B cell (primary cell): Measurements from ENCODE around the gene DHRS7B. TPM values are rescaled to one million over a fixed set of nuclear protein-coding genes. Genes with fewer than 3 reads are reported as not detected.

Experiments
- ATAC-seq: fragments of 200-7000 bp; cut with Tn5 transposase; one replicate; pipeline ENCODE4 v1.10.0; 2021; ENCODE audit warnings: low read depth, mild to moderate bottlenecking, moderate number of reproducible peaks, moderate library complexity
- CTCF ChIA-PET: fragments of 350-600 bp; sonication (Branson Sonifier 250); formaldehyde crosslinking; loops from one replicate; lab custom pipeline; 2021; ENCODE audit warnings: antibody characterized with exemption, inconsistent platforms; lab: Charles Lee
- POLR2A ChIA-PET: fragments of 350-600 bp; sonication (Branson Sonifier 250); formaldehyde crosslinking; loops from one replicate; lab custom pipeline; 2021; ENCODE audit warnings: antibody characterized with exemption; lab: Charles Lee
- DNase-seq: peaks from one replicate; pipeline ENCODE4 v3.0.0; 2013
- H2AFZ ChIP-seq: 2 replicates; pipeline ENCODE4 v1.6.1; 2012; ENCODE audit warnings: mild to moderate bottlenecking, low read depth, low read length; ENCODE audit not compliant: insufficient read depth, poor library complexity, severe bottlenecking
- H3K27ac ChIP-seq, 2 donors: 1 replicate in 1 of 2; 2 replicates in 1 of 2; pipeline ENCODE4 v1.5.1; 2012 to 2013; ENCODE audit warnings: low read length in 2 of 2, mild to moderate bottlenecking in 2 of 2, moderate library complexity in 1 of 2
- H3K27me3 ChIP-seq, 4 experiments: fragments of 200-600 bp in 1 of 4; sonication (generic) in 1 of 4; replicated peaks in 1 of 4; 1 replicate in 2 of 4; 2 replicates in 2 of 4; pipeline versions ENCODE4 v1.6.1 to v1.7.0; 2013 to 2016; ENCODE audit warnings: low read length in 3 of 4, mild to moderate bottlenecking in 2 of 4, mixed read lengths in 1 of 4, moderate library complexity in 1 of 4; ENCODE audit not compliant: insufficient read depth in 4 of 4, control insufficient read depth in 3 of 4; ENCODE audit errors: control extremely low read depth in 1 of 4
- H3K36me3 ChIP-seq, 2 experiments: replicated peaks in 1 of 2; 1 replicate in 1 of 2; 2 replicates in 1 of 2; pipeline versions ENCODE4 v1.6.1 to v1.7.1; 2013; ENCODE audit warnings: low read length in 1 of 2; ENCODE audit not compliant: insufficient read depth in 2 of 2, control insufficient read depth in 1 of 2; ENCODE audit errors: control extremely low read depth in 1 of 2, extremely low read depth in 1 of 2
- H3K4me1 ChIP-seq, 2 donors: fragments of 200-600 bp in 1 of 2; sonication (generic) in 1 of 2; 1 replicate in 1 of 2; 2 replicates in 1 of 2; pipeline versions ENCODE4 v1.5.1 to v1.6.1; 2013 to 2017; ENCODE audit warnings: low read length in 2 of 2; ENCODE audit not compliant: control insufficient read depth in 2 of 2, insufficient read depth in 2 of 2
- H3K4me2 ChIP-seq: replicated peaks from 2 replicates; pipeline ENCODE3; 2012; ENCODE audit warnings: mild to moderate bottlenecking, low read depth, low read length; ENCODE audit not compliant: poor library complexity, severe bottlenecking
- H3K4me3 ChIP-seq, 5 experiments: fragments of 200-600 bp in 1 of 5; sonication (generic) in 1 of 5; 1 replicate in 3 of 5; 2 replicates in 2 of 5; pipeline versions ENCODE4 v1.5.1 to v1.7.0; 2011 to 2016; ENCODE audit warnings: low read length in 4 of 5, mild to moderate bottlenecking in 4 of 5, low read depth in 2 of 5, control low read depth in 1 of 5, moderate library complexity in 1 of 5; ENCODE audit not compliant: insufficient read depth in 1 of 5; ENCODE audit errors: control extremely low read depth in 1 of 5, extremely low read depth in 1 of 5
- H3K79me2 ChIP-seq: fragments of 200-600 bp; sonication (generic); one replicate; pipeline ENCODE4 v1.6.0; 2016; ENCODE audit warnings: low read length; ENCODE audit not compliant: control insufficient read depth, insufficient read depth
- H3K9ac ChIP-seq: fragments of 200-600 bp; sonication (generic); 2 replicates; pipeline ENCODE4 v1.6.1; 2017; ENCODE audit warnings: mild to moderate bottlenecking, low read length, moderate library complexity
- H3K9me3 ChIP-seq, 3 donors: one replicate each; pipeline versions ENCODE4 v1.6.1 to v1.7.1; 2013; ENCODE audit warnings: low read length in 2 of 3; ENCODE audit not compliant: control insufficient read depth in 2 of 3, insufficient read depth in 1 of 3; ENCODE audit errors: control extremely low read depth in 1 of 3
- H4K20me1 ChIP-seq: 2 replicates; pipeline ENCODE4 v1.6.0; 2012; ENCODE audit warnings: mild to moderate bottlenecking, low read length; ENCODE audit not compliant: insufficient read depth, control insufficient read depth, poor library complexity, severe bottlenecking
- H3K27ac Mint-ChIP-seq: one replicate; pipeline ENCODE4 v1.8.0; 2021; ENCODE audit warnings: mixed read lengths
- H3K27me3 Mint-ChIP-seq: one replicate; pipeline ENCODE4 v1.8.0; 2021; ENCODE audit warnings: mixed read lengths
- H3K4me1 Mint-ChIP-seq: one replicate; pipeline ENCODE4 v1.8.0; 2021; ENCODE audit warnings: mixed read lengths
- H3K4me3 Mint-ChIP-seq: one replicate; pipeline ENCODE4 v1.8.0; 2021; ENCODE audit warnings: mixed read lengths
- H3K9me3 Mint-ChIP-seq: one replicate; pipeline ENCODE4 v1.8.0; 2022; ENCODE audit warnings: mixed read lengths; ENCODE audit not compliant: insufficient read depth
- EZH2 ChIP-seq: IDR thresholded peaks from 2 replicates; pipeline ENCODE4 v1.6.1; 2012; ENCODE audit warnings: borderline replicate concordance, low read depth, mild to moderate bottlenecking, moderate library complexity, low read length; ENCODE audit not compliant: insufficient read depth, poor library complexity, severe bottlenecking
- WGBS: methylation state at CpG from one replicate; pipeline ENCODE4 v1.1.5; 2013; ENCODE audit warnings: missing lambda C conversion rate; ENCODE audit not compliant: insufficient coverage; 5-methylcytosine and 5-hydroxymethylcytosine counted together
- intact Hi-C: fragments of 100-400 bp; cut with micrococcal nuclease; formaldehyde crosslinking; loops from one replicate; pipeline ENCODE4 v1.10.0; 2022
- polyA plus RNA-seq: library from polyadenylated mRNA; depleted of rRNA; stranded (reverse); fragments of >200 nt; gene quantifications from 2 replicates; pipeline ENCODE4 v1.2.3, GENCODE V29; 2012
- total RNA-seq, 2 donors: library from RNA; stranded (reverse); fragments of 120-200 nt in 1 of 2; gene quantifications; 1 replicate in 1 of 2; 2 replicates in 1 of 2; pipeline versions ENCODE4 v1.2.3 to v1.2.4, GENCODE V29; 2013 to 2022
- TF ChIP-seq, protein P1 (sequence below): fragments of 200-600 bp; IDR thresholded peaks from one replicate; pipeline ENCODE4 v1.8.0; 2022; ENCODE audit warnings: antibody characterized with exemption, mild to moderate bottlenecking

The DHRS7B gene
- total and polyA plus RNA-seq, 2 donors (not counting 1 experiment from before 2014, with no cell fraction given): 8.2 to 13.4 TPM

DNA sequence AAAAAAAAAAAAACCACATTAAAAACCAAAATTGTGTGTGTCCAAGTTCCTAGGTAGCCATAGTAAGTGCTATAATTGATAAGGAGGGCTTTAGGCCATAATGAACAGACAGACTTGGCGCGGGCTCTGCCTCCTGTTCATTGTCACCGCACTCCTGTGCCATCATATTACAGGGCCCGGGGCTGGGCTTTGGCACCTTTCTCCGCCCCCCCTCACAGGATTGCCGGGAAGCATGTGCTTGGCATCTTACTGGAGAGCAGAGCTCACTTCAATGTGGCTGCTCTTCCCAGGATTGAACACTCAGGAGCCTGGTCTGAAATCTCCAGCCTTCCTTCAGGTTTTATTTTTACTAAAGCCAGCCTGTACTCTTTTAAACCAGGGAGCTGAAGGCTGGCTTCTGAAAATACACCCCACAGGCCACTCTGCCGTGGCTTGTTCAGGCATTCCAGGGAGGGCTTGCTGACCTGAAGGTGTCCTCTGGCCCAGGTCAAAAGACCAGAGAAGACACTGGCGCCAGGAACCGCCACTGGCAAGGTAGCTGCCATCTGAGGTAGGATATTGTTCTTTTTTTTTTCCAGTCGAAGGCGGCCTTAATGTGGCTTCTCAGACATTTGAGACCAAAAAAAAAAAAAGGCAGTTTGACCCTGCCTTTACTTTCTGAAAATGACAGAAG, 39.3 kb downstream of the DHRS7B start:
- Histone ChIP-seq H3K27me3 (no peaks in the 10 kb centered on the region), H2AFZ (no peak overlapping the region), H3K9me3 (no peaks in the 10 kb centered on the region), H3K79me2 (peaks cover 9% of the 10 kb centered on the region), H4K20me1 (peaks cover 6% of the 10 kb centered on the region), H3K36me3 (peaks cover 0 to 2% of the 10 kb centered on the region in 2 experiments), H3K4me1 (peaks cover 2% of the 10 kb centered on the region in 2 donors), H3K4me2 (no peak overlapping the region), H3K9ac (no peak overlapping the region), H3K4me3 (no peak overlapping the region), H3K27ac (no peak overlapping the region)
- Mint-ChIP-seq H3K9me3 (no peaks in the 10 kb centered on the region), H3K27ac (no peak overlapping the region), H3K4me1 (peaks cover 12% of the 10 kb centered on the region), H3K4me3 (no peak overlapping the region), H3K27me3 (no peaks in the 10 kb centered on the region)
- ChIA-PET CTCF (no interaction called here), POLR2A (no interaction called here)
- DNase-seq (no peak), ATAC-seq (no peak)
- intact Hi-C loops: no loop called here
- no peak for TF ChIP-seq EZH2
- TF ChIP-seq, protein P1, sequence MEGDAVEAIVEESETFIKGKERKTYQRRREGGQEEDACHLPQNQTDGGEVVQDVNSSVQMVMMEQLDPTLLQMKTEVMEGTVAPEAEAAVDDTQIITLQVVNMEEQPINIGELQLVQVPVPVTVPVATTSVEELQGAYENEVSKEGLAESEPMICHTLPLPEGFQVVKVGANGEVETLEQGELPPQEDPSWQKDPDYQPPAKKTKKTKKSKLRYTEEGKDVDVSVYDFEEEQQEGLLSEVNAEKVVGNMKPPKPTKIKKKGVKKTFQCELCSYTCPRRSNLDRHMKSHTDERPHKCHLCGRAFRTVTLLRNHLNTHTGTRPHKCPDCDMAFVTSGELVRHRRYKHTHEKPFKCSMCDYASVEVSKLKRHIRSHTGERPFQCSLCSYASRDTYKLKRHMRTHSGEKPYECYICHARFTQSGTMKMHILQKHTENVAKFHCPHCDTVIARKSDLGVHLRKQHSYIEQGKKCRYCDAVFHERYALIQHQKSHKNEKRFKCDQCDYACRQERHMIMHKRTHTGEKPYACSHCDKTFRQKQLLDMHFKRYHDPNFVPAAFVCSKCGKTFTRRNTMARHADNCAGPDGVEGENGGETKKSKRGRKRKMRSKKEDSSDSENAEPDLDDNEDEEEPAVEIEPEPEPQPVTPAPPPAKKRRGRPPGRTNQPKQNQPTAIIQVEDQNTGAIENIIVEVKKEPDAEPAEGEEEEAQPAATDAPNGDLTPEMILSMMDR: no peak
- WGBS: 98% methylated on average over 9 of the region's 11 CpGs

DNA sequence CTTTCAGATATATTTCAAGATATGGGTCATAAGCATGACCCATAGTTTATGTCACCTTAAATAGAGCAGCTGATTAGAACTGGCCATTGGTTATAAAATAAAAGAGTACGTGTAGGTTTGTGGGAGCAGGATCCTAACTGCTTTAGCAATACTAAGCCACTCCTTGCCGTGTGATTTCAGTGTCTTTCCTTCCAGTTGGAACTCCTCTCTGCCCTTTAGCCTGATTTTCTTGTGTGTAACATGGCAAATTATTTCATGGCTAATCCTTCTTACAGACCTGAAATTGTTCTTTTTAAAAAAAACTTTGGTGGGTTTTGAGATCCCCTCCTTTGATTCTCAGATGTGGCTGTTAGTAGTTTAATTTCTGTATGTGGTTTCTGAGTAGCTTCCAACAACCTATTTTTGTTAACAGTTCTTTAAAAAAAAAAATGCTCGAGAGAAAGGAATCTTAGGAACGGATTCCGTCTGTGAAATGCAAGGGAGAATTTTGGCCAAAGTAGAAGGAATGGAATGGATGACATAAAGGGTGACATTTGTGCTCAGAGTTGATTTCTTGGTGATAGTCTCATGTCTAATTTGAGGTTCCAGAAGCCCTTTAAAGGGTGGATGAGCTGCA, 39.9 kb downstream of the DHRS7B start:
- no peak overlapping the region for H3K4me3 ChIP-seq
- intact Hi-C loops: no loop called here
- no peaks in the 10 kb centered on the region for H3K27me3 Mint-ChIP-seq
- no peaks in the 10 kb centered on the region for H3K27me3 ChIP-seq
- POLR2A ChIA-PET: no interaction called here
- peaks cover 0 to 2% of the 10 kb centered on the region in 2 experiments for H3K36me3 ChIP-seq
- H3K9me3 Mint-ChIP-seq: no peaks in the 10 kb centered on the region
- no peak overlapping the region for H3K4me2 ChIP-seq
- ATAC-seq: no peak
- CTCF ChIA-PET: no interaction called here
- no peaks in the 10 kb centered on the region for H3K9me3 ChIP-seq
- peaks cover 9% of the 10 kb centered on the region for H4K20me1 ChIP-seq
- peaks cover 9% of the 10 kb centered on the region for H3K79me2 ChIP-seq
- H3K9ac ChIP-seq: no peak overlapping the region
- WGBS: 71% methylated on average over 3 of the region's 5 CpGs
- TF ChIP-seq, protein P1: no peak
- no peak for TF ChIP-seq EZH2
- H3K4me1 ChIP-seq: peaks cover 7 to 9% of the 10 kb centered on the region in 2 donors
- no peak overlapping the region for H3K27ac Mint-ChIP-seq
- DNase-seq: no peak
- no peak overlapping the region for H2AFZ ChIP-seq
- no peak overlapping the region for H3K27ac ChIP-seq
- no peak overlapping the region for H3K4me3 Mint-ChIP-seq
- H3K4me1 Mint-ChIP-seq: peaks cover 18% of the 10 kb centered on the region
